IPS DF 6.9 (cell line): ENCODE data around the gene MYO16.

Source experiments
- DNase-seq: peaks from one replicate; pipeline ENCODE4 v3.0.0-alpha.2; 2013; ENCODE audit warnings: low read depth, low spot score
- H3K27ac ChIP-seq: one replicate; pipeline ENCODE4 v1.5.1; 2013; ENCODE audit warnings: low read length, control low read depth
- H3K27me3 ChIP-seq: 2 replicates; pipeline ENCODE4 v1.6.1; 2013; ENCODE audit warnings: mild to moderate bottlenecking, low read length; ENCODE audit not compliant: control insufficient read depth, insufficient read depth
- H3K36me3 ChIP-seq: 2 replicates; pipeline ENCODE4 v1.6.1; 2013; ENCODE audit warnings: low read length; ENCODE audit not compliant: control insufficient read depth, insufficient read depth
- H3K4me1 ChIP-seq: 2 replicates; pipeline ENCODE4 v1.6.1; 2013; ENCODE audit warnings: low read length; ENCODE audit not compliant: control insufficient read depth, insufficient read depth
- H3K4me3 ChIP-seq: 2 replicates; pipeline ENCODE4 v1.5.1; 2013; ENCODE audit warnings: mild to moderate bottlenecking, low read length
- H3K9me3 ChIP-seq: 2 replicates; pipeline ENCODE4 v1.6.1; 2013; ENCODE audit warnings: low read length, inconsistent platforms; ENCODE audit not compliant: control insufficient read depth, insufficient read depth
- WGBS: extraction: QIAGEN DNeasy Blood & Tissue Kit; methylation state at CpG from one replicate; pipeline ENCODE4 v1.1.7; 2013; ENCODE audit warnings: mixed read lengths, missing lambda C conversion rate; ENCODE audit not compliant: insufficient read length, insufficient coverage; 5-methylcytosine and 5-hydroxymethylcytosine counted together

Gene MYO16

GRCh38 chr13:108786456-108787200, 157.2 kb downstream of the MYO16 start:
- no peak for DNase-seq
- no peaks in the 10 kb centered on the region for H3K27me3 ChIP-seq
- H3K9me3 ChIP-seq: no peaks in the 10 kb centered on the region
- WGBS: no CpG with 5 or more reads among the region's 11 CpGs
- H3K27ac ChIP-seq: no peak overlapping the region
- H3K36me3 ChIP-seq: no peaks in the 10 kb centered on the region
- peaks cover 2% of the 10 kb centered on the region; the same call in 1 of the 2 replicates for H3K4me1 ChIP-seq
- H3K4me3 ChIP-seq: no peak overlapping the region

DNA sequence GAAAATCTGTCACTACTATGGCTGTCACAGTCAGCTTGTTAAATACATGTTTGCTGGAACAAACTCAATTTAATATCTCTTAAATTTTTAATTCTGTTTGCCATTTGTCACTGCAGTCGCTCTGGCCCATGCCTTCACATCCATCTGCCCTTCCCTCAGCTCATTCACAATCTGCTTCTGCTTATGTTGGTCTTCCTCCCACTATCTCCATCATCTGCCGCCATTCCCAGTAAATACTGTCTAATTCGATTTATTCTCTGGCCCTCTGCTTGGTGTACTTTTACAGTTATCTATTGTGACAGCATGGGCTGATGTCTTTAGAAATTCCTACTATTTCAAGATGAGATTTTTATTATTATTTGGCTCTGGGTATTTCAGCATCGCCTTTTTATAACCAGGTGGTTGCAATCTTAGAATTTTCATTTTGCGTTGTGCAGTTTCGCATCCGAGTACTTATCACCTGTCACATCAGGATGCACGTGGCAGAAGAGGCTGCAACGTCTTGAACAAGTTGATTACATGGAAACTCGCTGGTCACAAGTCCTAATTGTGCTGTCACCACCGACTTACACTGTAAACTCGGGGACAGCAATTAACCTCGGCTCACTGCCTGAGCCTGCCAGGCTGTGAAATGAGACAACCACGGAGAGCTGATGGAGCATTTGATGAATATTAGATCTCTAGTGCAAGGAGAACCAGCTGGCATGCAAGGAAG, 158.4 kb downstream of the MYO16 start:
- no peak for DNase-seq
- Histone ChIP-seq H3K36me3 (no peaks in the 10 kb centered on the region), H3K9me3 (no peaks in the 10 kb centered on the region), H3K27ac (no peak overlapping the region), H3K4me3 (no peak overlapping the region), H3K27me3 (no peaks in the 10 kb centered on the region), H3K4me1 (peaks cover 2% of the 10 kb centered on the region; the same call in 1 of the 2 replicates)
- WGBS: no CpG with 5 or more reads among the region's 14 CpGs

DNA sequence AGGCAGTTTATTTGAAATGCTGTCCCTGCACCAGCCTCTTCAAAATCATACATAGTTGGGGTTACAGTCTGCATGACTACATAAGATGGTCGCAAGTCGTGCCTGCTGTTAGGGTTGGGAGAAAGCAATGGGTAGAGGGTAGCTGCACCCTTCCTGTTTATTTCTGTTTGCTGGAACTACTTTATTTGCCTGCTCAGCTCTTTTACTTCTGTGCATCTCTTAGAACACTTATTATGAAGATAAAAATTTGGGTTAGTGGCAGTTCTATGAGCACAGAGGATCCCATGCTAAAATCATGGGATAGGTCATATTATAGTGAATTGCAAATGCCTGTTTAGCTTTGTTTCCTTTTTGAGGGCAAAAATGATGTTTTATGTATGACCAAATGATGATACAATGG, 160.1 kb downstream of the MYO16 start:
- Histone ChIP-seq H3K27me3 (no peaks in the 10 kb centered on the region), H3K4me1 (peaks cover 2% of the 10 kb centered on the region; the same call in 1 of the 2 replicates), H3K36me3 (no peaks in the 10 kb centered on the region), H3K9me3 (no peaks in the 10 kb centered on the region), H3K27ac (no peak overlapping the region), H3K4me3 (no peak overlapping the region)
- no peak for DNase-seq
- no CpG with 5 or more reads among the region's 2 CpGs for WGBS

- no peak for DNase-seq
- Histone ChIP-seq H3K9me3 (no peaks in the 10 kb centered on the region), H3K27ac (no peak overlapping the region), H3K27me3 (no peaks in the 10 kb centered on the region), H3K4me3 (no peak overlapping the region), H3K36me3 (no peaks in the 10 kb centered on the region), H3K4me1 (no peaks in the 10 kb centered on the region)
- no CpG with 5 or more reads among the region's 4 CpGs for WGBS
Measured at GRCh38 chr13:108795841-108796240, 166.4 kb downstream of the MYO16 start.

GRCh38 chr13:108797354-108797753, 167.9 kb downstream of the MYO16 start:
- Histone ChIP-seq H3K27ac (no peak overlapping the region), H3K36me3 (no peaks in the 10 kb centered on the region), H3K9me3 (no peaks in the 10 kb centered on the region), H3K4me3 (no peak overlapping the region), H3K4me1 (no peaks in the 10 kb centered on the region), H3K27me3 (no peaks in the 10 kb centered on the region)
- no peak for DNase-seq
- WGBS: no CpG with 5 or more reads among the region's 3 CpGs

GRCh38 chr13:108807841-108808240, 178.4 kb downstream of the MYO16 start:
- Histone ChIP-seq H3K27me3 (no peaks in the 10 kb centered on the region), H3K27ac (no peak overlapping the region), H3K4me1 (no peaks in the 10 kb centered on the region), H3K4me3 (no peak overlapping the region), H3K9me3 (no peaks in the 10 kb centered on the region), H3K36me3 (no peaks in the 10 kb centered on the region)
- DNase-seq: no peak

DNA sequence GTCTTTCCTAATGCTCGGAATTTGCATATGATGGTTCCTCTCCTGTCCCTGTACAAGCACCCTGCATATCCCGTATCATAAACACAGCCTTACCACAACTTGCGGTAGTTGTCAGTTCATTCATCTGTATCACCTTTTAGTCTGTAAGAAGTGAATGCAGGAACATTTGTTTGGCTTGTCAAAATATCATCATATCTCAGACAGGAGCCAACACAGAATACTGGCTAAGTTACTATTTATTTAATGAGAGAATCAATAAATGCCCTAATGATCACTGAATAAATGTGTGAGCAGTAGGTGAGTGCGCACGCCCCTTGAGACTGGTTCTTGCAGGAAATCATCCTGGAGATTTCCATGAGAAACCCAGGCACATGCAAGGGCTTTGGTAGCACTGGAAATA, 182.8 kb downstream of the MYO16 start:
- Histone ChIP-seq H3K4me3 (no peak overlapping the region), H3K9me3 (no peaks in the 10 kb centered on the region), H3K27ac (no peak overlapping the region), H3K27me3 (no peaks in the 10 kb centered on the region), H3K36me3 (no peaks in the 10 kb centered on the region), H3K4me1 (no peaks in the 10 kb centered on the region)
- no CpG with 5 or more reads among the region's 5 CpGs for WGBS
- DNase-seq: no peak

DNA sequence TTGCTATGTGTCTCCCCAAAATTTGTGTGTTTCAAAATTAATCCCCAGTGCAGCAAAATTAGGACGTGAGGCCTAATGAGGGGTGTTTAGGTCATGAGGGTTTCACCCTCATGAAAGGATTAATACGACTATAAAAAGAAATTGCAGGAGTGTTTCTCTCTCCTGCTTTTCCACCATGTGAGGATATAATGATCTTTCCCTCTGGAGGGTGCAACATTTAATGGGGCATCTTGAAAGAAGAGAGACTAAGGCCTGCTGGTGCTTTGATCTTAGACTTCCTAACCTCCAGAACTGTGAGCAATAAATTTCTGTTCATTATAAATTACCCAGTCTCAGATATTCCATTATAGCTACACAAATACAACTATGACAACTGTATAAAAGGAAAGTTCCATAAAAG, 183.2 kb downstream of the MYO16 start:
- Histone ChIP-seq H3K9me3 (no peaks in the 10 kb centered on the region), H3K27ac (no peak overlapping the region), H3K27me3 (no peaks in the 10 kb centered on the region), H3K4me3 (no peak overlapping the region), H3K4me1 (no peaks in the 10 kb centered on the region), H3K36me3 (no peaks in the 10 kb centered on the region)
- DNase-seq: no peak
- WGBS: no CpG with 5 or more reads among the region's 2 CpGs

DNA sequence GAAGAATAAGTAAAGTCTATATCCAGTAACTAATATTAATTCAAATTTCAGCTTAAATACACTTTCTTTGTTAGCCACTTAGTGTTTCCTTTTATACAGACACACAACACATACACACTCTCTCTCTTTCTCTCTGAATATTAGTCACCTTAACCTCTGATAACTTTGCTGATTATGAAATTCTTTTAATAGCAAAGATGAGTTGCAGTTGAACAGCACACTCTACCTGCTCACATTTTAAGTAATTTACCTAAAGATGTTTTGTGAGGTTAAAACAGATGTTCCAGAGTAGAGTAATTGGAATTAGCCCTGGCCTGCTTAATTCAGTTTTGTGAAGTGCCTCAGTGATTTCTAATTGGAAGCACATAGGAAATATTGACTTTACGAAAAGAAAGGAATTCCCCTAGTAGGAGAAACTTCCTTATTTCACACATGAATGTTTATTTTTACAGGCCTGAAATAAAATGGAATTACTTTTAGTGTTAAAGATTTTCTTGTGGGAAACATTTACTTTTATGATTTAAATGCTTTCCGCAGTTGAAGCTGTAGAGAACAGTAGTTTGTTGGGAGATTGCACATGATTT, 184.3 kb downstream of the MYO16 start:
- H3K4me3 ChIP-seq: no peak overlapping the region
- H3K27me3 ChIP-seq: no peaks in the 10 kb centered on the region

DNA sequence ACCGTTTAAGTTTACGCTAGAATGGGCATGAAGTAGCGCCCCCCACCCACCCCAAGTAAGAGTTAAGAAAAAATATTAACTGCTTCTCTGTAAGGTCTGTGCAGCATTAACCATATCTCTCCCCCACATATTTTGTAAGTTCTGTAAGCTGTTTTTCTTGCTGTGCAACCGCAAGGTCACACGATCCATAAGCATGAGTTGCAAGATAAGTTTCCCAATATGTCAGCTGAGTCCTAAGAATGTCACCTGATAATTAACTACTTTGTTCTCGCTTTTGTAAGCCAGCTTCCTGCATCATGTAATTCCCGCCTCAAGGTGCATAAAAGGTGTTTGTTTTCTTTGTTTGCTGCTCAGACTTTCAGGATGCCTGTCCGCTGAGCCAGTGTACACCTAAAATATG, 187.0 kb downstream of the MYO16 start:
- no peak overlapping the region for H3K27ac ChIP-seq
- DNase-seq: no peak
- H3K4me3 ChIP-seq: no peak overlapping the region
- no peaks in the 10 kb centered on the region for H3K4me1 ChIP-seq
- no peaks in the 10 kb centered on the region for H3K36me3 ChIP-seq
- no CpG with 5 or more reads among the region's 8 CpGs for WGBS
- no peaks in the 10 kb centered on the region for H3K27me3 ChIP-seq
- no peaks in the 10 kb centered on the region for H3K9me3 ChIP-seq

More for the DNA sequence above, 184.3 kb downstream of the MYO16 start:
- no peak for DNase-seq
- no CpG with 5 or more reads among the region's 2 CpGs for WGBS
- H3K36me3 ChIP-seq: no peaks in the 10 kb centered on the region
- no peaks in the 10 kb centered on the region for H3K9me3 ChIP-seq
- no peak overlapping the region for H3K27ac ChIP-seq
- no peaks in the 10 kb centered on the region for H3K4me1 ChIP-seq
